Neural cell (in vitro differentiated cells): ENCODE measurements around the gene BTBD16. TPM values are rescaled to one million over a fixed set of nuclear protein-coding genes. Genes with fewer than 3 reads are reported as not detected.

Source experiments
- H2AFZ ChIP-seq: fragments of 200-600, 300-800 bp; sonication (generic), shearing (Covaris generic); 2 replicates; pipeline ENCODE4 v1.6.0; 2014; ENCODE audit warnings: low read depth, mild to moderate bottlenecking, antibody characterized with exemption, low read length, moderate library complexity
- H3F3A ChIP-seq: fragments of 200-600 bp; shearing (Covaris generic); 2 replicates; pipeline ENCODE4 v1.6.1; 2016; ENCODE audit warnings: mild to moderate bottlenecking, moderate library complexity, mixed read lengths, antibody characterized with exemption, low read length; ENCODE audit not compliant: insufficient read depth, poor library complexity, severe bottlenecking
- H3K27ac ChIP-seq: fragments of 200-600, 300-800 bp; sonication (generic), shearing (Covaris generic); 2 replicates; pipeline ENCODE4 v1.5.1; 2014; ENCODE audit warnings: mild to moderate bottlenecking, low read length, moderate library complexity
- H3K27me3 ChIP-seq: fragments of 300-800, 200-600 bp; sonication (generic), shearing (Covaris generic); 2 replicates; pipeline ENCODE4 v1.6.0; 2014; ENCODE audit warnings: mild to moderate bottlenecking, low read depth, low read length, moderate library complexity; ENCODE audit not compliant: insufficient read depth
- H3K36me3 ChIP-seq: fragments of 300-800, 200-600 bp; sonication (generic), shearing (Covaris generic); 2 replicates; pipeline ENCODE4 v1.5.1; 2014; ENCODE audit warnings: mild to moderate bottlenecking, antibody characterized with exemption, low read length, moderate library complexity; ENCODE audit not compliant: insufficient read depth
- H3K4me2 ChIP-seq: fragments of 300-800, 200-600 bp; sonication (generic), shearing (Covaris generic); 2 replicates; pipeline ENCODE4 v1.6.0; 2014; ENCODE audit warnings: mild to moderate bottlenecking, low read length
- H3K4me3 ChIP-seq: fragments of 300-800, 200-600 bp; sonication (generic), shearing (Covaris generic); 2 replicates; pipeline ENCODE4 v1.5.1; 2014; ENCODE audit warnings: mild to moderate bottlenecking, low read length, moderate library complexity
- H3K79me2 ChIP-seq: fragments of 200-600 bp; shearing (Covaris generic); replicated peaks from 2 replicates; pipeline ENCODE4 v1.6.0; 2014; ENCODE audit warnings: mild to moderate bottlenecking, low read length, moderate library complexity; ENCODE audit not compliant: insufficient read depth
- H3K9ac ChIP-seq: fragments of 300-800, 200-600 bp; sonication (generic), shearing (Covaris generic); 2 replicates; pipeline ENCODE4 v1.6.1; 2016; ENCODE audit warnings: mild to moderate bottlenecking, low read length, mixed read lengths
- H3K9me2 ChIP-seq: fragments of 200-600 bp; shearing (Covaris generic); 2 replicates; pipeline ENCODE4 v1.6.1; 2016; ENCODE audit warnings: mild to moderate bottlenecking, low read length, mixed read lengths; ENCODE audit not compliant: insufficient read depth
- H3K9me3 ChIP-seq: fragments of 200-600, 300-800 bp; sonication (generic), shearing (Covaris generic); 2 replicates; pipeline ENCODE4 v1.6.1; 2016; ENCODE audit warnings: mild to moderate bottlenecking, mixed run types, low read length, moderate library complexity, mixed read lengths
- H4K20me1 ChIP-seq: fragments of 200-600 bp; shearing (Covaris generic); 2 replicates; pipeline ENCODE4 v1.6.1; 2016; ENCODE audit warnings: mild to moderate bottlenecking, mixed run types; ENCODE audit not compliant: insufficient read depth
- EP300 ChIP-seq: fragments of 450-650 bp; conservative IDR thresholded peaks from 2 replicates; pipeline ENCODE4 v1.6.1; 2014; ENCODE audit warnings: antibody characterized with exemption, mild to moderate bottlenecking, moderate library complexity; ENCODE audit not compliant: poor library complexity, severe bottlenecking
- EZH2 ChIP-seq: fragments of 200-600, 300-800 bp; shearing (Covaris generic), sonication (generic); IDR thresholded peaks from 2 replicates; pipeline ENCODE4 v1.6.1; 2014; ENCODE audit warnings: antibody characterized with exemption, low read length, borderline replicate concordance, mild to moderate bottlenecking; ENCODE audit not compliant: insufficient read depth, poor library complexity, severe bottlenecking
- MXI1 ChIP-seq: fragments of 450-650 bp; conservative IDR thresholded peaks from 2 replicates; pipeline ENCODE4 v1.6.1; 2014; ENCODE audit warnings: antibody characterized with exemption, mild to moderate bottlenecking; ENCODE audit not compliant: poor library complexity, severe bottlenecking
- POLR2AphosphoS5 ChIP-seq: IDR thresholded peaks from 2 replicates; pipeline ENCODE4 v1.6.1; 2012
- RAD21 ChIP-seq: fragments of 450-650 bp; conservative IDR thresholded peaks from 2 replicates; pipeline ENCODE4 v1.6.1; 2014; ENCODE audit warnings: antibody characterized with exemption, mild to moderate bottlenecking, moderate library complexity
- SMC3 ChIP-seq: fragments of 450-650 bp; conservative IDR thresholded peaks from 2 replicates; pipeline ENCODE4 v1.6.1; 2014; ENCODE audit warnings: antibody characterized with exemption, mild to moderate bottlenecking, moderate library complexity; ENCODE audit not compliant: poor library complexity
- TAF1 ChIP-seq: IDR thresholded peaks from 2 replicates; pipeline ENCODE4 v1.6.1; 2012; ENCODE audit warnings: low read depth
- polyA plus RNA-seq: library from polyadenylated mRNA; depleted of rRNA; stranded (reverse); fragments of >200 nt; gene quantifications from 2 replicates; pipeline ENCODE4 v1.2.3, GENCODE V29; 2014
- TF ChIP-seq, protein P1 (sequence below): fragments of 450-650 bp; IDR thresholded peaks from 2 replicates; pipeline ENCODE4 v1.5.1; 2014; ENCODE audit warnings: antibody characterized with exemption, mild to moderate bottlenecking, moderate library complexity; ENCODE audit not compliant: poor library complexity, severe bottlenecking
- TF ChIP-seq, protein P2 (sequence below): IDR thresholded peaks from 2 replicates; pipeline ENCODE4 v1.6.1; 2012; ENCODE audit warnings: borderline replicate concordance

BTBD16 gene
- polyA plus RNA-seq, 1 donor from 2014 or later: not detected

DNA sequence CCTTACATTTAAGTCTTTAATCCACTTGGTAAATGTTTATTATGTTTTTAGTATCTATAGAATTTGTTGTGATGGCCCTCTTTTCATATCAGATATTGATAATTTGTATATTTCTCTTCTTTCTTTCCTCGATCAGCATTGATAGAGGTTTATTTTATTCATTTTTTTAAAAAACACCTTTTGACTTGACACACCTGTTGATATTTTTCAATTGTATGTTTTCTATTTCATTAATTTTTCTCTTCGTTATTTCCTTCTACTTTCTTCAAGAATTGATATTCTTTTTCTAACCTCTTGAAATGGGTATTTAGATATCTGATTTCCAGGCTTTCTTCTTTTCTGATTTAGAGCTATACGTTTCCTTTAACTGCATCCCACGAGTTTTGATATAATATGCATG, 50.9 kb downstream of the BTBD16 start:
- TF ChIP-seq TAF1 (no peak), SMC3 (no peak), EZH2 (no peak), RAD21 (no peak), MXI1 (no peak), POLR2AphosphoS5 (no peak), EP300 (no peak)
- TF ChIP-seq, protein P1, sequence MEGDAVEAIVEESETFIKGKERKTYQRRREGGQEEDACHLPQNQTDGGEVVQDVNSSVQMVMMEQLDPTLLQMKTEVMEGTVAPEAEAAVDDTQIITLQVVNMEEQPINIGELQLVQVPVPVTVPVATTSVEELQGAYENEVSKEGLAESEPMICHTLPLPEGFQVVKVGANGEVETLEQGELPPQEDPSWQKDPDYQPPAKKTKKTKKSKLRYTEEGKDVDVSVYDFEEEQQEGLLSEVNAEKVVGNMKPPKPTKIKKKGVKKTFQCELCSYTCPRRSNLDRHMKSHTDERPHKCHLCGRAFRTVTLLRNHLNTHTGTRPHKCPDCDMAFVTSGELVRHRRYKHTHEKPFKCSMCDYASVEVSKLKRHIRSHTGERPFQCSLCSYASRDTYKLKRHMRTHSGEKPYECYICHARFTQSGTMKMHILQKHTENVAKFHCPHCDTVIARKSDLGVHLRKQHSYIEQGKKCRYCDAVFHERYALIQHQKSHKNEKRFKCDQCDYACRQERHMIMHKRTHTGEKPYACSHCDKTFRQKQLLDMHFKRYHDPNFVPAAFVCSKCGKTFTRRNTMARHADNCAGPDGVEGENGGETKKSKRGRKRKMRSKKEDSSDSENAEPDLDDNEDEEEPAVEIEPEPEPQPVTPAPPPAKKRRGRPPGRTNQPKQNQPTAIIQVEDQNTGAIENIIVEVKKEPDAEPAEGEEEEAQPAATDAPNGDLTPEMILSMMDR: no peak
- TF ChIP-seq, protein P2, sequence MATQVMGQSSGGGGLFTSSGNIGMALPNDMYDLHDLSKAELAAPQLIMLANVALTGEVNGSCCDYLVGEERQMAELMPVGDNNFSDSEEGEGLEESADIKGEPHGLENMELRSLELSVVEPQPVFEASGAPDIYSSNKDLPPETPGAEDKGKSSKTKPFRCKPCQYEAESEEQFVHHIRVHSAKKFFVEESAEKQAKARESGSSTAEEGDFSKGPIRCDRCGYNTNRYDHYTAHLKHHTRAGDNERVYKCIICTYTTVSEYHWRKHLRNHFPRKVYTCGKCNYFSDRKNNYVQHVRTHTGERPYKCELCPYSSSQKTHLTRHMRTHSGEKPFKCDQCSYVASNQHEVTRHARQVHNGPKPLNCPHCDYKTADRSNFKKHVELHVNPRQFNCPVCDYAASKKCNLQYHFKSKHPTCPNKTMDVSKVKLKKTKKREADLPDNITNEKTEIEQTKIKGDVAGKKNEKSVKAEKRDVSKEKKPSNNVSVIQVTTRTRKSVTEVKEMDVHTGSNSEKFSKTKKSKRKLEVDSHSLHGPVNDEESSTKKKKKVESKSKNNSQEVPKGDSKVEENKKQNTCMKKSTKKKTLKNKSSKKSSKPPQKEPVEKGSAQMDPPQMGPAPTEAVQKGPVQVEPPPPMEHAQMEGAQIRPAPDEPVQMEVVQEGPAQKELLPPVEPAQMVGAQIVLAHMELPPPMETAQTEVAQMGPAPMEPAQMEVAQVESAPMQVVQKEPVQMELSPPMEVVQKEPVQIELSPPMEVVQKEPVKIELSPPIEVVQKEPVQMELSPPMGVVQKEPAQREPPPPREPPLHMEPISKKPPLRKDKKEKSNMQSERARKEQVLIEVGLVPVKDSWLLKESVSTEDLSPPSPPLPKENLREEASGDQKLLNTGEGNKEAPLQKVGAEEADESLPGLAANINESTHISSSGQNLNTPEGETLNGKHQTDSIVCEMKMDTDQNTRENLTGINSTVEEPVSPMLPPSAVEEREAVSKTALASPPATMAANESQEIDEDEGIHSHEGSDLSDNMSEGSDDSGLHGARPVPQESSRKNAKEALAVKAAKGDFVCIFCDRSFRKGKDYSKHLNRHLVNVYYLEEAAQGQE: no peak
- no peak overlapping the region for H3K27ac ChIP-seq
- no peaks in the 10 kb centered on the region for H3F3A ChIP-seq
- H3K4me2 ChIP-seq: no peak overlapping the region
- H3K9ac ChIP-seq: no peak overlapping the region
- no peak overlapping the region for H2AFZ ChIP-seq
- H3K27me3 ChIP-seq: no peaks in the 10 kb centered on the region
- no peaks in the 10 kb centered on the region for H3K9me2 ChIP-seq
- H3K79me2 ChIP-seq: no peaks in the 10 kb centered on the region
- no peaks in the 10 kb centered on the region for H4K20me1 ChIP-seq
- no peaks in the 10 kb centered on the region for H3K36me3 ChIP-seq
- H3K9me3 ChIP-seq: no peaks in the 10 kb centered on the region
- no peak overlapping the region for H3K4me3 ChIP-seq

DNA sequence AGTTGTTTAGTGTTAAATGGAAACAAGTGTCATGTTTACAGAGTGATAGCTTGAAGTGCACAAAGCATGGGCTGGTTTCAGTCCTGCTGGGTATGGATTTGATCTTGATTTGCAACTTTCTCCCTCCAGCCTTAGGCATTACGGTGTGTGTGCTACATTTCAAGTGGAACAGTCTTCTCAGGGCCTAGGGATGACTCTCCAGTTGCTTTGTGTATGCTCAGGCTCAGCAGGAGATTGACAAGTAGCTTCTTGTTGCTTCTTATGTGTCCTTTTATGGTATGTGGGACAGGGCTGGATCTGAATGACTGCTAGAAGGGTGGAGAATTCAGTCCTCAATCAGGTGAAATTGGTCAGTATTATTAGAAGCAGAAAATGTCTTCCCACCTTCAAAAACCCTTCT, 52.1 kb downstream of the BTBD16 start:
- H2AFZ ChIP-seq: no peak overlapping the region
- no peaks in the 10 kb centered on the region for H3K27me3 ChIP-seq
- H3K36me3 ChIP-seq: no peaks in the 10 kb centered on the region
- TF ChIP-seq POLR2AphosphoS5: peak; percentile 62
- TF ChIP-seq, protein P2: no peak
- TF ChIP-seq SMC3: no peak
- TF ChIP-seq EP300: peak; percentile 47
- H4K20me1 ChIP-seq: no peaks in the 10 kb centered on the region
- no peak overlapping the region for H3K4me3 ChIP-seq
- H3K27ac ChIP-seq: peak overlapping the region; percentile 35
- H3K9me3 ChIP-seq: no peaks in the 10 kb centered on the region
- no peaks in the 10 kb centered on the region for H3K9me2 ChIP-seq
- H3F3A ChIP-seq: no peaks in the 10 kb centered on the region
- H3K9ac ChIP-seq: no peak overlapping the region
- H3K4me2 ChIP-seq: peak overlapping the region; percentile 1
- no peaks in the 10 kb centered on the region for H3K79me2 ChIP-seq
